KG1 (cell line): ENCODE measurements around the gene GLI3.
A peak's percentile ranks its signal among the peaks of the same experiment; 100 is the strongest.

Experiments used
- DNase-seq: peaks from one replicate; lab custom pipeline; 2025; lab: John Stamatoyannopoulos, UW

GLI3 gene

DNA sequence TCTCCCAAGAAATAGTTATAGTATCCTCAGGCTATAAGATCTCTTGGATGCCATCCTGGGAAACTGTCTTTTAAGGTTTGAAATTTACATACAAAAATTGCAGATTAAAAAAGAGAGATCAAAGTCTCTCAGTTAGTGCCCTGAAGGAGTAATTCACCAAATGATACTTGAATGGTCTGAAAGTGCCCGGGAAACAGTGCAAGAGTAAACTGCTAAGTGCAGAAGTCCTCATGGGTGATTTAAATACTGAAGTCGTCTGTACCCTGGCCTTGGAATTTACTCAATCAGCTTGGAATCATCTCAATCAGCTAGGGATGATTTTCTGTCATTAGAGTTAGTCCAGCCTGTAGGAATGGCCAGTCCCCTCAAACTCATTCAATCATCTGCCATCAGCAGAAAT lies 155.3 kb downstream of the GLI3 start:
- DNase-seq: no peak

DNA sequence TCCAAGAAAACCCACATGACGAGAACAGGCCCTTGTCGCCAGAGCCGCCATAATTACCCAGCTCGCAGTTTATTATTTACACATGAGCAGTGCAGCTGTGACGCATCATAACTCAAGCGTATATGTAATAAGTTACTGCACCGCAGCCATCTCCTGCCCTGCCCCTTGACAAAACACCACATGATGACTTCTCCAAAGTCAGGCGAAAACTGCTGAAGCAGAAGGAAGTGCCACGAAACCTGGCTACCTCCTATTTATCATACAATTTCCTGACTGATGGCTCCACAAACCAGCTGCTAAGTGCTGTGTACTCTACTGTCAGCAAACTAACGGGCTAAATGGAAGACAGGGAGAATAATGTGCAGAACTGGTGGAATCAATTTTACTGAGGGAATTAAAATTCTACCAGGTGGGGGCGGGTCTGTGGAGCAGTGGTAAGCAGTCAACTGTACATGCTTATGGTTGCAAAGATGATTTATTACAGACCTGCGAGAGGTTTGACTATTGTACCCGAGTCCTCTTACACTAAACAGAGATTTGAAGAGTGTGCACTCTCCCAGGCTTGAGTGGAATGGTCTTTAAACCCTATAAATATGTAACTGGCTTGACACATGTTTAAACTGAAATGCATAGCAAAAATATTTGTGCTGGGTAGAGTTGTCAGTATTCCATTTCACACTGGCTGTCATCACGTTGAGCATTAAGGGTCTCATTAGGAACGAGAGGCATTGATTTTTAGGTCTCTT lies 156.0 kb downstream of the GLI3 start:
- peak; percentile 21 for DNase-seq

DNA sequence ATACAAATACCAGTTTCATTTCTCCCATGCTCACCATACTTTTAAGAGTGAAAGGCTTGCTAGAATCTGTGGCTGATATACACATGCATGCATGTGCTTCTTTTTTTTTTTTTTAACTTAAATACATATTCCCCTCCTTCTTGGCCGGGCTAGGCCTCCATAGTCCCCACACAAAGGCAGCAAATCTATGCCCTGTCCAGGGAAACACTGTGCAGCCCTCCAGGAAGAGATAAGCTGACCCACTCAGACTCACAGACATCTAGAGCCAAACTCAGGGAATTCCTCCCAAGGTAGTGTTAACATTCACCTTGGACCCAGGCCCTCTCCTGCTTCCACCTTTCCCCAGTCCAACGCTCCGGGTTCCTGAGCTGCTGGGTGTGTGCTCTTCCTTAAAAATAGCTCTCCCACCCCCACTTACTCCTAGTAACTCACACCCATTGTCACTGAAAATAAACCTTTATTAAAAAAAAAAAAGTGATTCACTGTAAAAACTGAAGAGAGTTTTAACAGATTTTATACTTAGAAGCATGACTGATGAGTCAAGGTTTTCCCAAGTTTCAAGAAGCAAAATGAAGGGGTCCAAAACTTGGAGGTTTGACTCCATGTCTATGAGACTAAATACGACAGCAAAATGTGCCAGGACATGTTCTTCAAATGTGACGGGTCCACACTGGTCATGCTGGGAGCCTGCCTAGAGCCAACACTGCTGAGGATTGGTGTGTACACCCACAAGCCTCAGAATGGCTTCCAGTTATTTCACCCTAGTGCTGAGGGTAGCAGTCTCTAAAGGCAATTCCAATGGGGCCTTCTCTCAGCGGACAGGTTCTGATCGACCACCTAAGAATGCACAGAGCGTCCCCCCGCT lies 159.5 kb downstream of the GLI3 start:
- no peak for DNase-seq

DNA sequence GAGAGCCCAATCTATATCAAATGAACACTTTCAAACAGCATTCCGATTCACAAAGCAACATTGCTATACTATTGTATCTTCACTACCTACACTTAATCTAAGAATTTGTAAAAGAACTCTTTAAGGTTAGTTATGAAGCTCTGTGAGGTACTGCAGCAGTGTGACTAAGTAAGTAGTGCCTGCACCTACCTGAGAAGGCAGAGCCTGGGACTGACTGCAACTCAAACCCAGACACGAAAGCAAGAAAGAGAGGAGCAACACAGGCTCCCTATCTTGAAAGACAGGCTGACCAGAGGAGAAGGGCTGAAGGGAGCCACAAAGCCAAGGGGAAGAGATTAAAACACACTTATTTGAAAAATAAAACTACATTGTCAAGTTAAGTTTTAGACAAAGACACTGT lies 160.1 kb downstream of the GLI3 start:
- DNase-seq: no peak

GRCh38 chr7:42075418-42075817 lies 161.6 kb downstream of the GLI3 start:
- DNase-seq: no peak

DNA sequence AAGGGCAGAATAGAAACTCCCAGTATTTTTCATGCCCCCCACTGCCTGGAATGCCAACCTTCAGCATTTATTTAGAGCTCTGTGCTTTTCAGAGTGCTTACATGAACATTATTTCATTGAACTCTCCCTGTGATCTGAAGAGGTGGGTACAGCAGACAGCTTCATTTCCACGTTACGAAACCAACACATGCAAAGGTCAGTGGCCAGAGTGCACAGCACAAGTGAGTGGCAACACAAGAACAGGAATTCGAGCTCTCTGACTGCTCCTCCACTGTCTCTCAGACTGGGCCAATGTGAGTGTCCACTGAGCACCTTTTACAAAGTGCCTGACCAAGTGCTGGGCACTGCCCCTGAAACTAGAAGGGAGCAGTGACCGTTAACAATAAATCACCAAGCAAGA lies 162.9 kb downstream of the GLI3 start:
- DNase-seq: no peak

DNA sequence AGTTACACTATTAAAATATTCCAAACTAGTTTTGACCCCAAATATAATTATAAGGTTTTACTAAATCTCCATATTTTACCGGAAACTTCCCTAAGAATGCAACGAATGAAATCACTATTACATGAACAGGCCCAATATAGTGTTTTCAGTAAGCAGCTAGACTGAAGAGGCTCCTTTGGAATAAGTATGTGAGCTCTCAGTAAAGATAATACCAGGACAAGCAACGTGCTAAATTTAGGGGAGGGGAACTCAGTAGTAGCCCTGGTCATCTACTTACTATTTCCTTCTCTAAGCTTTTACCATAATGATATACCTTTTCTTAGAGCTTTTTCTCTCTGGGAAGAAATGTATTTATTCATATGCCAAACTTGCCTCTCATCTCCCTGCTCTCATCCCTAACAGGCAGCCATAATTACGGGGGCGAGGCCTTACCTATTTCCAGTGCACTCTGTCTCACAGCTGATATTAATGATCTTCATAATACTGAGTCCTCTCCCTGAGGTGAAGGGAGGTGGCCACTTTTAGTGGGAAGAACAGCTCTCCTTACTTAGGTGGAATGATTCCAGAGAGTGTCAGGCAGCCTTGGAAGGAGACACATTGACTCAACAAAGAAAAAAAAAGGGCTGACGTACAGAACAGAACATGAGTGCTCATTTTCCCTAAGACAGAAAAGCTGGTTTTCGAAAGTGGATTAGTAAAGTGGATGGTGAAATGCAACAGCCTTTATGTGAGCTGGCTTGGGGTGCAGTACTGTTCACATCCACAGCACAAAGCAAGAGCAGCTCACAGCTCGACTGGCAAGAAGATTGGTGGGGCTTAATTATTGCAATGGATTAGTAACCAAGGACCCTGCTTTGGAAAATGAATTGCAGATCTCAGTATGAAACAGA lies 165.4 kb downstream of the GLI3 start:
- DNase-seq: no peak

DNA sequence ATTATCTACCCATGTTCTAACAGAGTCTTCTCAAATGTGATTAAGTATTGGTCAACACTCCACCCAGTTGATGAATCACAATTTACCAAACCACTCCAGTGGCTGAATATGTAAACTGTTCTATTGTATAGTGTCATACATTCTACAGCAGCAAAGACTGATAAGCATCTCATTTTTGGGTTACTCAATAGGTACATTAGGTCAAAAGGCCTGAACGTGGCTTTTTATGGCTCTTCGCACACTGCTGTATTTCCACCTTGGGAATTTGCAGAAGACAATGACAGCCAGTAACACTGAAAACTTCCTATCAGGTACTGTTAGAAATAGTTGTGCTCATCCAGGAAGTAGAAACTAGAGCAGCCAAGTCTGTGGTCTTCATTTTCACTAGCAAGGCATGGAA lies 166.9 kb downstream of the GLI3 start:
- DNase-seq: no peak

GRCh38 chr7:42069590-42069989 lies 167.4 kb downstream of the GLI3 start:
- DNase-seq: no peak

- no peak for DNase-seq
Measured at GRCh38 chr7:42068554-42069280, 168.3 kb downstream of the GLI3 start.

DNA sequence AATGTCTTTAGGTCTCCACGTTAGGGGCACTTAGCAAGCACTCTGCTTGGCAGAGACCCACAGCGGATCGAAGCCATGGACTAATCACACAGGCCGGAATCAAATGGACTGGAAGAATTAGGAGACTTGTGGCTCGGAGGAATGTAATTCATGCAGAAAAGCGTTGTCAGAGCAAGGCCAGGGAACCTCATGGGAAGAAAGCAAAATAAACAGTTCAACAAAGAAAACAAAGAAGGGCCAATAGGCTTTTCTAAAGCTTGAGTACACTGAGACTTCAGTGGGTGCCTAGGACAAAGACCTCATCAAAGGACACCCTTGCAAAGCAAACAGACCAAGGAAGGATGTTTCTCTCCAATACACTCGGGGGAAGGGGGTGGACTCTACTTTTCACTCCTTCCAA lies 171.1 kb downstream of the GLI3 start:
- DNase-seq: no peak

DNA sequence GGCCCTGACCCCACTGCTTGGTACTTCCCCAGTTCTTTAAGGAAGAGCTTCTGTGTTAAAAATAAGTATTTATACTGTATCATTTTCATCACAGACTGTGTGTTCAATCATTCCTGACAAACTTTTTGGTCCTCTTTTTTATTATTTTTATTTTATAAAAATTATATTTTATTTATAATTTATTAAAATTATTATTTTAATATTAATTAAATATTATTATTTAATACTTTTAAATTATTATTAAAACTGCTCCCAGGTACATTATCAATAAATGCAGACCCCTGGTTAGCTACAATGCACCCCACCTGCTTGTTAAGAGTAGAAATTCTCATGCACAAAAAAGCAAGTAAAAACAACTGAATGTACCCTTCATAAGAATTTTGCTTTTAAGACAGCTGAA lies 172.0 kb downstream of the GLI3 start:
- no peak for DNase-seq

DNA sequence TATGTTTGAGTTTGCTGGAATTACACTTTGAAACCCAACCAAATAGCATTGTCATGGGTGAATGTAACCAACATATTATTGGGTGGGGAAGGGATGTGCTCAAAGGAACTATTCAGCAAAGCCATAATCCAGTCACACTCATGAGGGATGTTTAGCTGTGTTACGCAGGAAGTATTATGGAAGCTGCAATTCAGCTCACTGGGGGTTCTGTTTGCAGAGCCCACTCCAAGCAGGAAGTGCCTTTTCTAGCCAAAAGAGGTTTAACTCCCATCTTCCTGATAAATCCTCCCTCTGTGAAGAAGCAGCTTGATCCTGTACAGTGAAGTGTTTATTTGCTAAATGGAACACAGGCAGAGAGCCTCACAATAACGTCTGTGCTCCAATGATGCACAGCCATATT lies 172.5 kb downstream of the GLI3 start:
- no peak for DNase-seq

GRCh38 chr7:42059275-42059674 lies 177.7 kb downstream of the GLI3 start:
- no peak for DNase-seq

DNA sequence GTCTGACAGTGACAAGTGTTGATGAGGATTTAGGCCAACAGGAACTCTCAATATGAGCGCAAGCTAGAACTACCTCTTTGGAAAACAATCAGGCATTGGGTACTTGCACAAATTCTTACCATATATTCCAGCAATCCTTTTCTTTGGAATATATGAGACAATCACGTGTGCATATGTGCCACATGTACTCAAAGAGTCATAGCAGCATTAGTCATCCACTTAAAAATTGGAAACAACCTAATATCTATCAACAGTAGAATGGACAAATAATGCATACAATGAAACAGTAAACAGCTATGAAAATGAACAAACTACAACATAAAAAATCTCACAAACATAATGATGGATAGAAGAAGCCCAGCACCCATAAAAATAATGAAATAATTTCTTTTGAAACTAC lies 179.7 kb downstream of the GLI3 start:
- no peak for DNase-seq

DNA sequence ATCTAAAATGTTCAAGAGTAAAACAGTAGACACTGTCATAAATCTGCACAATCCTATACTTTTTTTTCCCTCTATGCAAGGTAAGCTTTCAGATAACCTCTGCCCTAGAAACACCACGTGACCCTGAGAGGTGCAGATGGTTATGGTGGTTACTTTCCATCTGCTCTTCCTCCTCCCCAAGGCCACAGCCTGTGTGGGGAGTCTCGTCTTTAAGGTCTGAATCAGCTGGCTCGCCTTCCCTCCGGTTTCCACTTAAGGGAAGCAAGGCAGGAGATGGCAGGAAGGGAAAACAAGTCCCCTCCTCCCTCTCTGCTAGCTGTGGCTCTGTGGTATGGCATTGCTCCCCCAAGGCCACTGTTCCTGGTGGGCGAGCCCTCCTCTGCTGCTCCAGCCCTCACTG lies 181.8 kb downstream of the GLI3 start:
- DNase-seq: no peak

GRCh38 chr7:42053834-42054233 lies 183.2 kb downstream of the GLI3 start:
- DNase-seq: no peak

GRCh38 chr7:42049761-42050160 lies 187.2 kb downstream of the GLI3 start:
- DNase-seq: no peak

GRCh38 chr7:42046483-42046882 lies 190.5 kb downstream of the GLI3 start:
- no peak for DNase-seq

DNA sequence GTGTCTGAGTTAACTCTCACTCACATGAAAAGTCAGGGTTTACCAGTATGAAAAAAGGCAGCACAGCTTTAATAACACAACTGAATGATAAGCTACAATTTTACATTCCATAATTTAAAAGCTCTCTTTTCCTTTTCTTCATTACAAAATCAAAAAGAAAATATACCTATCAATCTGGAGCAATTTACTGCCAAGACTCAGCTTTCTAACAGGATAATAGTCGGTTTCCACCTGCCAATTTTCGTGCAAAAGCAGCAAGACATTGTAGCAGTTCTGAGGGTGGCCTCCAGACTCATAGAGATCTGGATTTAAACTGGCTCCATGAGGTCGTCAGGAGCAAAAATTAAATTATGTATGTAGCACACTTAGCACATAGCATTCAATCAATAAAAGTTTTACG lies 191.0 kb downstream of the GLI3 start:
- no peak for DNase-seq

- no peak for DNase-seq
Measured at GRCh38 chr7:42039921-42040320, 197.1 kb downstream of the GLI3 start.

- no peak for DNase-seq
Measured at GRCh38 chr7:42035210-42035609, 201.8 kb downstream of the GLI3 start.
